Inferior parietal cortex (tissue), 1 donor: Measurements from ENCODE around the gene ATXN3.
"Not testable (repeated sequence)": the region's sequence is repeated elsewhere in the genome, so short reads cannot be mapped to it uniquely, and the experiment has no call there.

Source experiments
- DNase-seq: peaks from one replicate; pipeline ENCODE4 v3.0.0-alpha.2; 2016; ENCODE audit errors: extremely low spot score

The ATXN3 gene

DNA sequence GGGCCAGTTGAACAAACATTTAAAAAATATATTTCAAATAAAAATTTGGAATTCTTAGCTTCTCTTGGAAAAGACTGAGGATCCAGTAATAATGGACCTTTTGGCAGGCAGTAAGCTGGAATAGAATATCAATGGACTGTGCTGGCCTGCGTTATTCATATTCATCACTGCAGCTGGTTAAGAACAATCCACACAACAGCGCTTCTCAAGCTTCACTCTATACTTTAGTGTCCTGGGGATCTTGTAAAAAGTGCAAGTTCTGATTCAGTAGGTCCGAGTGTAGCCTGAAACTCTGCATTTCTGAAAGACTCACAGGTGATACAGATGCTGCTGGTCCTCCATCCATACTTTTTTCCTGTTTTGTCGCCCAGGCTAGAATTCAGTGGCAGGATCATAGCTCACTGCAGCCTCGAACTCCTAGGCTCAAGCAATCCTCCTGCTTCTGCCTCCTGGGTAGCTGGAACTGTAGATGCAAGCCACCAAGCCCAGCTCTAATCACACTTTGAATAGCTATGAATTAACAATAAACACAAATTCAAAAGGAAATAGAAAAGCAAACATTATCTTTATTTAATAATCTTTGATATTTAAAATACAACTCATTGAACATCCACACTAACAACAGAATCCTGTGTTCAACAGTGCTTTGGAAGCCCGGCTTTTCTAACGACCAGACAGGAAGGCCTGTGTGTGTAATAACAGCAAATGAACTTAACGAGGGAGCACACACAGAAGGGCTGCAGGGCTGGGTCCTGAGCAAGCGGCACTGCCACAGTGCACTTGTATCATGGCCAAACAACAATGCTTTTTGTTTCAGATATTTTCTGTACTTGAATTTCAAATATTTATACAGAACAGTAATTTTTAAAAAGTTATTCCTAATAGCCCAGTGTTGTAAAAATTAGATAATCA is 48.1 kb downstream of the ATXN3 start:
- no peak for DNase-seq

DNA sequence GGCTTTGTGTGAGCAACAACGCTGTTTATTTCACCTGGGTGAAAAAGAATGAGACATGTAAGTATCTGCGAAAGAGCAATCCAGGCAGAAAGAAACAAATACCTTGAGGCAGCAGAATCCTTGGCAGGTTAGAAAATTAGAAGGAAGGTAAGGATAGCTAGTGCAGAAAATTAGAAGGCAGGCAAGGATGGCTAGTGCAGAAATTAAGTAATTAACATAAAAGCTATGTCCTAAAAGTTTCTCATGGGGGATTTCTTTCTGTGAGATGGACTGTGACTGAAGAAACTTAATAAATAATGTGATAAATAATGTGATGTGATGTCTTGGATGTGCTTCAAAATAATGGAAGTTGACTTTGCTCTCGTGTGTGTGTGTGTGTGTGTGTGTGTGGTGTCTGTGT is 56.6 kb downstream of the ATXN3 start:
- DNase-seq, result no peak

DNA sequence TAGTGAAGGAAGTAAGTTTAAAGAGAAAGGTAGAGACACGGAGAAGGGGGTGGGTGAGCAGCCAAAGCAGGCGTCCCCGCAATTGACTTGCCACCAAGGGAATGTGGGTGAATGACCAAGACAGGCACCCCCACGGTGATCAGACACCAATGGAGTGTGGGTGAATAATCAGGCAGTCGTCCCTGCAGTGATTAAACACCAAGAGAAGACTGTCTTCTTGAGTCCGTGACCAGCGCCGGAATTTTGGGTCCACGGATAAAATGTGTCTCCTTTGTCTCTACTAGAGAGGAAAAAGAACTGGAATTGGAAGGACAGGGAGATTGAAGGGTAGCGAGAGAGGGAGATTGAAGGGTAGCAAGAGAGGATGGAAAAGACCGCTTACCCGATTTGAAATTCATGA is 57.2 kb downstream of the ATXN3 start:
- DNase-seq, result not testable (repeated sequence)

DNA sequence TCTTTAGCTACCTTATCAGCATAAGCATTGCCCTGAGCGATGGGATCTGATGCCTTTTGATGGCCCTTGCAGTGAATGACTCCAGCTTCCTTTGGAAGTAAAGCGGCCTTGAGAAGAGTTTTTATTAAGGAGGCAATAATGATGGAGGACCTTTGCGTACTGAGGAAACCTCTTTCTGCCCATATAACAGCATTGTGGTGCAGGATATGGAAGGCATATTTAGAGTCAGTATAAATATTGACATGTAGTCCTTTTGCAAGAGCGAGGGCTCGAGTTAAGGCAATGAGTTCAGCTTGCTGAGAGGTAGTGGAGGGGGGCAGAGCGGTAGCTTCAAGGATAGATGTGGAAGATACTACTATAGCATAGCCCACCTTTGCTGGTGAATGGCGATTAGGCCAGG is 60.5 kb downstream of the ATXN3 start:
- DNase-seq, result not testable (repeated sequence)

DNA sequence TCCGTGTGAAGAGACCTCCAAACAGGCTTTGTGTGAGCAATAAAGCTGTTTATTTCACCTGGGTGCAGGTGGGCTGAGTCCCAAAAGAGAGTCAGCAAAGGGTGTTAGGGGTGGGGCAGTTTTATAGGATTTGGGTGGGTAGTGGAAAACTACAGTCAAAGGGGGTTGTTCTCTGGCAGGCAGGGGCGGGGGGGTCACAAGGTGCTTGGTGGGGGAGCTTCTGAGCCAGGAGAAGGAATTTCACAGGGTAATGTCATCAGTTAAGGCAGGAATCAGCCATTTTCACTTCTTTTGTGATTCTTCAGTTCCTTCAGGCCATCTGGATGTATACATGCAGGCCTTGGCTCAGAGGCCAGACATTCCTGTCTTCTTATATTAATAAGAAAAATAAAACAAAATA is 64.6 kb downstream of the ATXN3 start:
- not testable (repeated sequence) for DNase-seq

DNA sequence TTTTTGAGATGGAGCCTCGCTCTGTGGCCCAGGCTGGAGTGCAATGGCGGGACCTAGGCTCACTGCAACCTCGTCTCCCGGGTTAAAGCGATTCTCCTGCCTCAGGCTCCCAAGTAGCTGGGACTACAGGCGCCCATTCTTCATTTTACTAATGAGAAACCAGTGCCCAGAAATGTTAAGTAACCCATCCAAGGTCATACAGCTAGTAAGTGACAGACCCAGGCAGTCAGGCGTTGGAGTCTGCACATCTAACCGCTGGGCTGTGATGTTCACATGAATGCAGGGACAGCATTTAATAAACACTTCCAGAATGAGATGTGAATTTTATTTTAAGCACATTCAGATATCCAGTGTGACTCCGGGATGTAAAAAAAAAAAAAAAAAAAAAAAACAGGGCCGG is 65.2 kb downstream of the ATXN3 start:
- DNase-seq, result no peak

DNA sequence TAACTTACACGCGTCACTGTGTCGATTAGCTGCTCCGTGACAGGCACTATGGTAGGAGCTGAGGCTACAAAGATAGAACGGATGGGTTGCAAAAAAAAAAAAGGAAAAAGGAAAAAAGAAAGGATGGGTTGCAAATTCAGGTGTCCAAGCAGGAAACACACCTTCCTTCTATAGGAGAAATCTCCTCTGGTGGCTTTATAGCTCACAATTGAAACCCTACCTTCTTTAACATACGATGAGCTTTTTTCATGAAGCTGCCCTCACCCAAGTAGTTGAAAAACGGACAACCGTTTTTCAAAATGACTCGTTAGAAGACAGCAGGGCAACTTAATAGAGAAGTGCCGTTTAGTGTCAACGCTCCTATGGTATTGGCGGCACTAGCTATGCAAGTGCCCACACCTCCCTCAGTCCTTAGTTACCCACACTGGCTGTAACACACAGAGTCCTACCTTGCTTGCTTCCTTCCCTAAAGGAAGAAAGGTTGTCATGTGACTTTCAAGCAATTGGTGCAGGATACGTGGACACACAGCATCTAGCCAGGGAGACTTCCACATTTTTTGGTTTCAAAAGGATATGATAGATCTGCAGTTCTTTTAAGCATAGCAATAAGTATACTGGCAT is 65.8 kb downstream of the ATXN3 start:
- DNase-seq, result peak; percentile 72

DNA sequence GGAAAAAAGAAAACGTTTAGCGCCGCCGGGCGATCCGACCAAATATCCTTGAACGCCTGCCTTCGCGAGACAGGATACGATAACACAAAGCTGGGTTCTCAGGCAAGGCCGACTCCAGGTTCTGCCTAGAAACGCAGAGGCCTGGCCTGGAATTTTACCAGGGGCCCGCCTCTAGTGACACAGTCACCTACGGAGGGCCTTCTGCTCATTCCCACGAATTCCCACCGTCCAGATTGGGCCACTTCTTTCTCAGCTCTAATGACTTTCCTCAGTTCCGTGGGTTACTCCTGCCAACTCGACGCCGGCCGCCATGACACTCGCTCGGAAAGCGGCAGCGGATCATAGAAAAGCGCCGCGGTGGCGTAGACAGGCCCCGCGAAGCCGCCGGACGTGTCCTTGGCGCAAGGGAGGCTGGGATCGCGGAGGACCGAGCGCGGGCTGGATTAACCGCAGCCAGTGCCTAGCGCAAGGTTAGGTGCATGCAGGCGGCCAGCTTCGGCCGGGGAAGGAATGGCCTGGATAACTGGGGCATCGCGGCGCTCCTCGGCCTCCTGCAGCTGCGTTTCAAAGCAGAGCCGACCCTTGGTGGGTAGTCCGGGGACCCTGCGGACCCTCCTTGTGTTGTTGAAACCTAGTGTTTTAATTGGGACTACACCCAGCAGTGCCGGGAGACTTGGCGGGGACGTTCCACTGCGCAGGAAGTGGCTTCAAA is 66.5 kb downstream of the ATXN3 start, which contains the start of gene TRIP11:
Gene TRIP11, minus strand, starts transcription at position 341 of the 712 bp plus-strand sequence. CDS start 374 bp downstream, outside the sequence.
- DNase-seq, result peak; percentile 94

DNA sequence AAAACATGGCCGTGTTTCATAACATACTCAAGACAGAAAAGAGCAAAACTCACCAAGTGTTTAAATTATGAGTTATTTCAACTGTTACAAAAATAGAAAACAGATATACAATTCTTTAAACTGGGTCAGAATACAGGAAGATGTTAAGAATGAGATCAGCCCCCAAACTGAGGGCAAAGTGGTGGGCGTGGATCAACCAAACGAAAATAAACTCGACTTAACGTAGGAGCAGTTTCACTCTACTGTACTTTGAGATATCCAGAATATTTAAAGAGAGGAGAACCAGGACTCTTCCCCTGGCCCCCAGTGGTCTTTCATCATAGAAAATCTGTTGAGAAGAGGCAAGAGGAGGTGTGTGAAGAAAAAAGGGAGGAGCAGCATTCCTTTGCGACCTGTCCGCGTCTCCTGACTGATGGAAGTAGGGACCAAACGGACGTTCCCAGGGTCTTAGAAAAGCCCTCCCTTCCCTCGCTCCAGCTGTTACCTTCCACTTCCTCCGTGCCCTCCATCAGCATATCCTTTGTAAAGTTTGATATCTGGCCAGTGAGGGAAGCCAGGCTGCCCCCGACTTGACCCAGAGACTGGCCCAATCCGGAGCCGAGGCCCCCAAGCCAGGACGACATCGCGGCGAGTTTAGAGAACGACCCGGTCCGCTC is 67.2 kb downstream of the ATXN3 start:
- DNase-seq, result peak; percentile 56

DNA sequence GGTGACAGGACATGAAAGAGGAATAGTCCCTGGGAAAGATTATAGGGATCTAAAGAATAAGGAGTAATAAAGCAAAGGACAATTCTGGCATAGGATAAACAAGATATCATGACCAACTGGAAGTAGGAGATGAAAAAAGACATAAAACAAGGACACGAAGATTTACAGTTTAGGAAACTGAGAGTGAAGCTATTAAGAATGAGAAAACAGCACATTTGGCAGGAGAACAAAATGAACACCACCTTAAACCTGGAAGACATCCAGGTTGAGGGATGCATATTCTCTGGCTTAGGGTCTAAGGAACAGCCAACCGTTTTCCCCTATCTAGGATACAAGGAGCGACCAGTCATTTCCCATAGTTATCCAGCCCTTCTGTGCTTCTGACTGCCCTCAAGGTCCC is 68.4 kb downstream of the ATXN3 start:
- DNase-seq, result no peak

DNA sequence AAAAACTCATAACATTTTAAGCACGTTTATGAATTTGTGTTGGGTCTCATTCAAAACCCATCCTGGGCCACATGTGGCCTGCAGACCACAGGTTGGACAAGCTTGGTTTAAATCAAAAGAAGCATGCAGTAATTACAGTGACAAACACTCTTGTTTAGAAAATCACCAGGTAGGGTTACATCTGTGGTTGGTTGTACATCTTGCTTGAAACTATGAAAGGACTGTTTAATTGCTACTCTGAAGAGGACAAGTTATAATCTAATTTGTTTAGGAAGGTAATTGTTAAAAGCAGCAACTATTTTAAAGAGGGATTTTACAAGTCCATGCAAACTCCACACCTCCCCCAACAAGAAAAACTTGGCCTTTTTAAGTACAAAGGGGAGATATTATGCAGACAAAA is 70.5 kb downstream of the ATXN3 start:
- DNase-seq, result no peak

DNA sequence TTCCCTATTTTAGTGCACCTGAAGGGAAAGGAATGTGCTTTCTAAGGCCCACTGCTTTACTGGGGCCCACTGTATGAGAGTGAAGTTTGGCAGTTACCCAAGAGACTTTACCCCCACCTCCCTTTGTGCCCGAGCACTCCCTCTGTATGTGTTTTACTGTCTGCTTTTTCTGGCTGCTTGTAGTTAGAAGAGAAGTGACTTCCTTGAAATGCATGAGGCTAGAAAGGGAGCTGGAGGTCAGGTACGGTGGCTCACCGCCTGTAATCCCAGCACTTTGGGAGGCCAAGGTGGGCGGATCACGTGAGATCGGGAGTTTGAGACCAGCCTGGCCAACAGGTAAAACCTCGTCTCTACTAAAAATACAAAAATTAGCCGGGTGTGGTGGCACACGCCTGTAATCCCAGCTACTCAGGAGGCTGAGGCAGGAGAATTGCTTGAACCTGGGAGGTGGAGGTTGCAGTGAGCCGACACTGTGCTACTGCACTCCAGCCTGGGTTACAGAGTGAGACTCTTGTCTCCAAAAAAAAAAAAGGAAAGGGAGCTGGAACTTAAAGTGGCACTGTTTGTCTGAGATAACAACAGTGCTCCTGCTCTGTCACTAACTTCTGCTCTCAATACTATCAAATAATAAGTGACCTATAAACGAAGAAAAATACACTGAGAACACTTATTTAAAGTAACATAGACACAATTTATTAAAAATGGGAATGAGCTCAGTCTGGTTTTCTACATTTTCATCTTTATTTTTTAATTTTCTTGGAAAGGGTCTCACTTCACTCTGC is 72.3 kb downstream of the ATXN3 start:
- DNase-seq, result no peak

DNA sequence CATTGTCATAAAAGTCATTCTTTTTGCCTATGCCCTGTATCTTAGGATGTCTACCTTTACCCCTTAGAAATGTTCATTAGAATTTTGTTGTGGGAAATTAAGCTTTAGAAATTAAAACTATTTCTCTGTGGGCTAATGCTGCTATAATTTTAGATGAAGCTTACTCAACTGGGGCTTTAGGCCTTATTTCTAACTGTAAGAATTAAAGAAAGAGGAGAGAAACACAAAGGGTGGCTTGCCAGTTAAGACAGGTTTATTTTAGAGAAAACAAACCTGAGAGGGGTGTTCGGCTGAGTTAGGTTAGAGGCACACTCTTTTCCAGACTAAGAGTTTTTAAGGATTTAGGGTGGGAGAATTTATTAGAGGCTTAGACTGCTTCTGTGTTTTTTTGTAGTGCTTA is 72.9 kb downstream of the ATXN3 start:
- no peak for DNase-seq

DNA sequence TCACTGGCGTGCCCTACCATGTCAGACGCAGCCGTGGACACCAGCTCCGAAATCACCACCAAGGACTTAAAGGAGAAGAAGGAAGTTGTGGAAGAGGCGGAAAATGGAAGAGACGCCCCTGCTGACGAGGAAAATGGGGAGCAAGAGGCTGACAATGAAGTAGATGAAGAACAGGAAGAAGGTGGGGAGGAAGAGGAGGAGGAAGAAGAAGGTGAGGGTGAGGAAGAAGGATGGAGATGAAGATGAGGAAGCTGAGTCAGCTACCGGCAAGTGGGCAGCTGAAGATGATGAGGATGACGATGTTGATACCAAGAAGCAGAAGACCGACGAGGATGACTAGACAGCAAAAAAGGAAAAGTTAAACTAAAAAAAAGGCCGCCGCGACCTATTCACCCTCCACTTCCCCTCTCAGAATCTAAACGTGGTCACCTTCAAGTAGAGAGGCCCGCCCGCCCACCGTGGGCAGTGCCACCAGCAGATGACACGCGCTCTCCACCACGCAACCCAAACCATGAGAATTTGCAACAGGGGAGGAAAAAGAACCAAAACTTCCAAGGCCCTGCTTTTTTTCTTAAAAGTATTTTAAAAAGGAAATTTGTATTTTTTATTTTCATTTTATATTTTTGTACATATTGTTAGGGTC is 79.7 kb downstream of the ATXN3 start:
- no peak for DNase-seq

DNA sequence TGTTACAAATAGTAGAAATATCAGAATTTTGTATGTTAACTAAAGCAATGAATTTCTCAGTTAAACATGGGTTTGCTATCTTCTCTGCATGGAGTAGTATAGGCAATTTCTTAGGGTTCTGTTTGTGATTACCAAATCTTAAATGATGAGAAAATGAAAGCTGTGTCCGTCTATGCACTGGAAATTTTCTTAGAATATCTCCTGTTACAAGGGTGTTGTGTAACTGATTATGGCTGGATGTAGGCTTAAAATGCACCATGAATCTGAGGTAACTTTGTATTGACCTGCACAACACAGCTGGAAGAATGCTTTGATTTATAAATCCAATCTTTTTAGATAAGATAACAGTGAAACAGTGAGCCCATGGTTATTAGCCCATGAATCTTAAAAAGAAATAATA is 84.3 kb downstream of the ATXN3 start:
- no peak for DNase-seq

DNA sequence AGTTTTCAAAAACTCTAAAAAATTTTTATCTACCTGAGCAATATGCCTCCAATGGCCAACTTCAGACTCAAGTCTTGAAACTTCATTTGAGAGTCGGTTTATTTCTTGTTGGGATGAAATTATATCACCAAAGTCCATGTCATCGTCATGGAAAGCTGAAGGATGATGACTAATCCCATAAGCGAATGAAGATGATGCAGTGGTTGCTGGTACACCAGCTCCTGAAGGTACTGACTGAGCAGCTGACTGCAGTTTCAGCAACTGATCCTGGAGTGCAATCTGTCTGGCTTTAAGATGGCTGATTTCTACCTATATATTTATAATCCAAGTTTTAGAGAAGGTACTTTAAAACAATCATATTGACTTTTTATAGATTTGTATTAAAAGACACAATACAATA is 84.9 kb downstream of the ATXN3 start:
- no peak for DNase-seq

DNA sequence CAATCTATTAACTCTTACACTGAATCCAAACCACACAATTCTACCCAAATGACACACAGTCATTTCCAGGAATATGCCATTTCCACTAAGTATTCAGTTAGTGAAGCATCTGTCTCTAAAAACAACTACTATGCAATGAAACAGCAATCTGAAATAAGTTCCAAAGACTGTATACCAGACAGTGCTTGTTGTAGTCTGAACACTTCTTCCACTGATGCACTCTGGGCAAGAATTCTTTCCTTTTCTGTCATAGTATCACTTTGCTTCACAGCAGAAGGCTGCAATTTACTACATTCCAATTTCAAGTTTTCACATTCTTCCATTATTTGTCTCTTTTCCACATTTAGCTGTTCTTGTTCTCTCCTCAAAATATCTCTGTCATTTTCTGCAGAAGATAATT is 92.3 kb downstream of the ATXN3 start:
- no peak for DNase-seq

DNA sequence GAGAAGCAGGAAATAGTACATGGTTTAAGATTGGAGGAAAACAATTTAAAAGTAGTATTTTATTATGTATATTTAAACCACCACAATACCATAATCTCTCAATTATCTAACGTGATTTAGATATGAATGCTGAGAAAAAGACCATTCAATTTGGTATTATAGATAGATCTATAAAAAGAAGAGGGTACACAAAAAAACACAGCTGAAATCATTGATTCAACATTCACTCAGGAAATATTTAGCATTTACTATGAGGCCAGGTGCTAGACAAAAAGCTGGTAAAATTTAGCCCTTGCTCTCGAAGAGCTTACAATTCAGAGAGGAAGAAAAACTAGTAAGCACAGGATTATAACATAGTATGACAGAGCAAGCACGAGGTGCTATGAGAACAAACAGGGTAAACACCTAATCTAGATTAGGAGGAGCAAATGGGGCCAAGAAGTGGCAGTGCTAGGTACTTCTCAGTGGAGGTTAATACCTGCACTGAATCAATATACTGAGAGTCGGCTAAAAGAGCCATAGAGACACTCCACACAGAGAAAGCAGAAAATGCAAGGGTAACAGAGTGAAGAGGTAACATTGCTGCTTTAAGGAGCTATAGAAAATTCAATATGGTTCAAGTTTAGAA is 94.1 kb downstream of the ATXN3 start:
- DNase-seq, result no peak

DNA sequence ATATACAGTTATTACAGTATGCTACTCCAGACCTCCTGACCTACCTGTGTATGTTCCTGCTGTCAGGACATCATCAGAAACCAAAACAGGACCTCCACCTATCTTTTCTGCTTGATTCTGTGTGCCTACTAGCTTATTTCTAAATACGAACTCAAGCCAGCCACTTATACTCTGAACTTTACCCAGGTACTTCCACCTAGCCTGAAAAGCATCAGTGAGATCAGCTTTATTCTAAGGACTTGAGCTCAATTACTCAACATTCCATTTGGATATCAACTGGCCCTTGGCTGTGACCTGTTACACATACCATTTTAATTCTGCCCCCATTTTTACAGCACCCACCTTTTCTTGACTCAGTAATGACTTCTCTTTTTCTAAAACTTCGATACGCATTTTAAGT is 95.7 kb downstream of the ATXN3 start:
- DNase-seq, result no peak

DNA sequence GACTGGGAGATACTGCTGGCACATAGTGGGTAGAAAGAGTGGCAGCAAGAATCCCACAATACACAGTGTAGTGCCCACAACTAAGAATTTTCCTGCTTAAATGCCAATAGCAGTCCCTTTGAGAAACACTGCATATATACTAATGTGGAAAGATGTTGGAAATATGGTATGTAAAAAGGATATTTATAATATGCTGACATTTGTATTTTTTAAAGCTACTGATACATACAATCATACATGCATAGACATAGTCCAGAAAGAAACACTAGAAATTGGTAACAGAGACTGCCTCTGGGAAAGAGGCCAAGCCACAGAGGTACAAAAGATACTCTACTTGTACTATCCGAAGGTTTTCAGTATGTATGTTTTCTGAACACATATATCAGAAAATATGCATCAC is 96.8 kb downstream of the ATXN3 start:
- DNase-seq, result no peak
